MM.1S (cell line): ENCODE results near the gene OPN3.

ENCODE experiments used
- CTCF ChIP-seq: fragments of 300-600 bp; sonication (generic); IDR thresholded peaks from 2 replicates; pipeline ENCODE4 v1.5.1; 2016; ENCODE audit warnings: antibody characterized with exemption, low read length, mixed read lengths
- EZH2 ChIP-seq: fragments of 300-600 bp; sonication (generic); optimal IDR thresholded peaks from 2 replicates; pipeline ENCODE3; 2017; ENCODE audit warnings: low read depth, mild to moderate bottlenecking, antibody characterized with exemption, low read length, mixed read lengths
- EZH2phosphoT487 ChIP-seq: fragments of 300-600 bp; sonication (generic); IDR thresholded peaks from 2 replicates; pipeline ENCODE4 v1.6.1; 2018; ENCODE audit warnings: antibody characterized with exemption, low read length

DNA sequence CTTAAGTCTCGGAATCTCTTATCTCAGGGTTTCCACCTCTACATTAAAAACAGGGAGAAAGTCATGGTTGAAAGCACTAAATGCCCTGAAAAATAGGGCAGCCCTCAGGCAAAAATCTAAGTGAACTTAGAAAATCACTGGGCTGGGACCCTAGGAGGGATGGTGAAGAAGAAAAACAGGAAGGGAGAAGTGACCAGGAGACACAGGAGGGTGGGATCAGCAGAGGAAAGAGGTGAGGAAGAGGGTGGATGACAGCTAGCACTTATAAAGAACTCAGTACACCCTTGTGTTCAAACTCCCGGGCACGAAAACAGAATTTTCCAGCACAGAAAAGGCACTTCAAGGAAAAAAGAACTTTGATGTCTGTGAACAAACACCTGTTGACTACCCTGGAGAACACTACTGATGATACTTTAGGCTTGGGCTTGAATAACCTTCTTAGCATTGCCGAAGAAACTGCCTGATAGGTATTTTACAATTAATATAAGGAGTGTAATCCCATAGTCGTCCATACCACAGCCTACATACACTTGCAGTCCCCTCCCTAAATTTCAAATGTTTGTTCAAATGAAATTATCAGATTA lies 2.0 kb downstream of the OPN3 start:
- no peak for TF ChIP-seq CTCF
- no peak for TF ChIP-seq EZH2
- TF ChIP-seq EZH2phosphoT487, result no peak
